ENCODE results near the gene INKA2. TPM values are rescaled to one million over a fixed set of nuclear protein-coding genes. Genes with fewer than 3 reads are reported as not detected.

INKA2 gene
- under 1 TPM; 0.56 to 0.84 TPM for total RNA-seq

GRCh38 chr1:111739194-111739924, at the start of gene INKA2:
INKA2 (minus strand) TSS chr1:111739395; CDS start chr1:111739242, 153 bp downstream.
- H3K4me1 Mint-ChIP-seq: peaks cover 18% of the 10 kb centered on the region
- peaks cover 44% of the 10 kb centered on the region for H3K27me3 Mint-ChIP-seq
- H3K27ac Mint-ChIP-seq: no peak within 1 kb of the TSS
- H3K4me3 Mint-ChIP-seq: peak within 1 kb of the TSS; percentile 84
- no peaks in the 10 kb centered on the region for H3K9me3 Mint-ChIP-seq
- H3K36me3 Mint-ChIP-seq: no peaks in the 10 kb centered on the region
- DNase-seq: peak; percentile 84

- Mint-ChIP-seq H3K9me3 (no peaks in the 10 kb centered on the region), H3K4me1 (no peaks in the 10 kb centered on the region), H3K36me3 (no peaks in the 10 kb centered on the region), H3K27ac (no peak overlapping the region), H3K4me3 (no peak overlapping the region), H3K27me3 (peaks cover 3% of the 10 kb centered on the region)
- no peak for DNase-seq
These were observed 47.5 kb upstream of the INKA2 start for GRCh38 chr1:111786669-111787207.

GRCh38 chr1:111784273-111784901, 45.2 kb upstream of the INKA2 start:
- peaks cover 3% of the 10 kb centered on the region for H3K27me3 Mint-ChIP-seq
- H3K36me3 Mint-ChIP-seq: no peaks in the 10 kb centered on the region

GRCh38 chr1:111779546-111779945, 40.4 kb upstream of the INKA2 start:
- no peak overlapping the region for H3K27ac Mint-ChIP-seq

More at GRCh38 chr1:111784273-111784901, 45.2 kb upstream of the INKA2 start:
- Mint-ChIP-seq H3K27ac (no peak overlapping the region), H3K4me1 (no peaks in the 10 kb centered on the region), H3K9me3 (no peaks in the 10 kb centered on the region), H3K4me3 (no peak overlapping the region)
- DNase-seq: no peak

GRCh38 chr1:111778541-111779051, 39.4 kb upstream of the INKA2 start:
- Mint-ChIP-seq H3K4me1 (no peaks in the 10 kb centered on the region), H3K36me3 (no peaks in the 10 kb centered on the region), H3K27ac (no peak overlapping the region), H3K27me3 (no peaks in the 10 kb centered on the region), H3K9me3 (no peaks in the 10 kb centered on the region), H3K4me3 (no peak overlapping the region)
- no peak for DNase-seq

More at GRCh38 chr1:111779546-111779945, 40.4 kb upstream of the INKA2 start:
- Mint-ChIP-seq H3K36me3 (no peaks in the 10 kb centered on the region), H3K9me3 (no peaks in the 10 kb centered on the region), H3K27me3 (no peaks in the 10 kb centered on the region), H3K4me3 (no peak overlapping the region), H3K4me1 (no peaks in the 10 kb centered on the region)
- DNase-seq: no peak

- Mint-ChIP-seq H3K36me3 (no peaks in the 10 kb centered on the region), H3K4me1 (no peaks in the 10 kb centered on the region), H3K9me3 (no peaks in the 10 kb centered on the region), H3K27me3 (no peaks in the 10 kb centered on the region), H3K4me3 (no peak overlapping the region), H3K27ac (no peak overlapping the region)
- DNase-seq: no peak
These were observed 38.9 kb upstream of the INKA2 start for GRCh38 chr1:111778066-111778465.

- Mint-ChIP-seq H3K27ac (no peak overlapping the region), H3K4me1 (no peaks in the 10 kb centered on the region), H3K4me3 (no peak overlapping the region), H3K9me3 (no peaks in the 10 kb centered on the region), H3K27me3 (no peaks in the 10 kb centered on the region), H3K36me3 (no peaks in the 10 kb centered on the region)
- no peak for DNase-seq
These were observed 38.1 kb upstream of the INKA2 start for GRCh38 chr1:111777301-111777700.

- H3K27me3 Mint-ChIP-seq: no peaks in the 10 kb centered on the region
- no peaks in the 10 kb centered on the region for H3K9me3 Mint-ChIP-seq
- H3K27ac Mint-ChIP-seq: no peak overlapping the region
- H3K36me3 Mint-ChIP-seq: no peaks in the 10 kb centered on the region
- no peaks in the 10 kb centered on the region for H3K4me1 Mint-ChIP-seq
- DNase-seq: no peak
- no peak overlapping the region for H3K4me3 Mint-ChIP-seq
These were observed 37.7 kb upstream of the INKA2 start for GRCh38 chr1:111776861-111777260.

GRCh38 chr1:111776391-111776790, 37.2 kb upstream of the INKA2 start:
- Mint-ChIP-seq H3K4me3 (no peak overlapping the region), H3K9me3 (no peaks in the 10 kb centered on the region), H3K27me3 (no peaks in the 10 kb centered on the region), H3K36me3 (no peaks in the 10 kb centered on the region), H3K4me1 (no peaks in the 10 kb centered on the region), H3K27ac (no peak overlapping the region)
- DNase-seq: no peak

GRCh38 chr1:111775966-111776365, 36.8 kb upstream of the INKA2 start:
- H3K36me3 Mint-ChIP-seq: no peaks in the 10 kb centered on the region
- H3K27ac Mint-ChIP-seq: no peak overlapping the region
- no peak overlapping the region for H3K4me3 Mint-ChIP-seq
- peaks cover under 1% of the 10 kb centered on the region for H3K4me1 Mint-ChIP-seq
- H3K9me3 Mint-ChIP-seq: no peaks in the 10 kb centered on the region
- DNase-seq: no peak
- no peaks in the 10 kb centered on the region for H3K27me3 Mint-ChIP-seq

- H3K27ac Mint-ChIP-seq: no peak overlapping the region
- H3K4me3 Mint-ChIP-seq: no peak overlapping the region
- peaks cover 10% of the 10 kb centered on the region for H3K36me3 Mint-ChIP-seq
These were observed 31.7 kb upstream of the INKA2 start for GRCh38 chr1:111770916-111771315.

GRCh38 chr1:111769517-111770146, 30.4 kb upstream of the INKA2 start:
- Mint-ChIP-seq H3K4me3 (no peak overlapping the region), H3K27ac (no peak overlapping the region), H3K9me3 (no peaks in the 10 kb centered on the region), H3K4me1 (peaks cover 24% of the 10 kb centered on the region), H3K36me3 (peaks cover 18% of the 10 kb centered on the region), H3K27me3 (no peaks in the 10 kb centered on the region)
- peak; percentile 12 for DNase-seq

More at GRCh38 chr1:111770916-111771315, 31.7 kb upstream of the INKA2 start:
- Mint-ChIP-seq H3K27me3 (no peaks in the 10 kb centered on the region), H3K4me1 (peaks cover 19% of the 10 kb centered on the region), H3K9me3 (no peaks in the 10 kb centered on the region)
- DNase-seq: no peak

GRCh38 chr1:111768625-111769024, 29.4 kb upstream of the INKA2 start:
- no peaks in the 10 kb centered on the region for H3K27me3 Mint-ChIP-seq
- peaks cover 25% of the 10 kb centered on the region for H3K4me1 Mint-ChIP-seq
- no peak overlapping the region for H3K27ac Mint-ChIP-seq

GRCh38 chr1:111768023-111768422, 28.8 kb upstream of the INKA2 start:
- no peaks in the 10 kb centered on the region for H3K9me3 Mint-ChIP-seq
- no peaks in the 10 kb centered on the region for H3K27me3 Mint-ChIP-seq
- no peak overlapping the region for H3K27ac Mint-ChIP-seq
- H3K4me1 Mint-ChIP-seq: peaks cover 25% of the 10 kb centered on the region
- no peak overlapping the region for H3K4me3 Mint-ChIP-seq
- no peak for DNase-seq
- H3K36me3 Mint-ChIP-seq: peaks cover 22% of the 10 kb centered on the region

More at GRCh38 chr1:111768625-111769024, 29.4 kb upstream of the INKA2 start:
- H3K9me3 Mint-ChIP-seq: no peaks in the 10 kb centered on the region
- no peak for DNase-seq
- H3K4me3 Mint-ChIP-seq: no peak overlapping the region
- H3K36me3 Mint-ChIP-seq: peaks cover 19% of the 10 kb centered on the region

GRCh38 chr1:111762332-111762731, 23.1 kb upstream of the INKA2 start:
- Mint-ChIP-seq H3K36me3 (peaks cover 35% of the 10 kb centered on the region), H3K9me3 (no peaks in the 10 kb centered on the region)

More at GRCh38 chr1:111762332-111762731, 23.1 kb upstream of the INKA2 start:
- Mint-ChIP-seq H3K4me1 (peaks cover 26% of the 10 kb centered on the region), H3K27me3 (no peaks in the 10 kb centered on the region), H3K27ac (no peak overlapping the region), H3K4me3 (no peak overlapping the region)
- no peak for DNase-seq

Measured in activated naive CD8-positive, alpha-beta T cell treated with anti-CD3 and anti-CD28 coated beads for 36 hours (primary cell).